Measurements from ENCODE around the gene VAV2. TPM values are rescaled to one million over a fixed set of nuclear protein-coding genes. Genes with fewer than 3 reads are reported as not detected.
A peak's percentile ranks its signal among the peaks of the same experiment; 100 is the strongest.

The VAV2 gene
- total RNA-seq, 1 experiment from 2014 or later = 28.0 TPM

GRCh38 chr9:133730994-133731715 lies 261.0 kb downstream of the VAV2 start:
- peak; percentile 5 for DNase-seq
- H3K36me3 ChIP-seq = no peaks in the 10 kb centered on the region
- H3K4me3 ChIP-seq = no peak overlapping the region
- H3K9me3 ChIP-seq (replicated peaks) = no peaks in the 10 kb centered on the region
- H3K27ac ChIP-seq = no peak overlapping the region
- H3K4me1 ChIP-seq = peaks cover 4% of the 10 kb centered on the region
- H3K27me3 ChIP-seq = no peaks in the 10 kb centered on the region

GRCh38 chr9:133729617-133730281 lies 262.4 kb downstream of the VAV2 start:
- Histone ChIP-seq H3K36me3 (no peaks in the 10 kb centered on the region), H3K27ac (no peak overlapping the region), H3K27me3 (no peaks in the 10 kb centered on the region), H3K9me3 (replicated peaks) (no peaks in the 10 kb centered on the region), H3K4me3 (no peak overlapping the region), H3K4me1 (peaks cover 4% of the 10 kb centered on the region)
- DNase-seq = peak in 1 of 2 experiments; percentile 4

DNA sequence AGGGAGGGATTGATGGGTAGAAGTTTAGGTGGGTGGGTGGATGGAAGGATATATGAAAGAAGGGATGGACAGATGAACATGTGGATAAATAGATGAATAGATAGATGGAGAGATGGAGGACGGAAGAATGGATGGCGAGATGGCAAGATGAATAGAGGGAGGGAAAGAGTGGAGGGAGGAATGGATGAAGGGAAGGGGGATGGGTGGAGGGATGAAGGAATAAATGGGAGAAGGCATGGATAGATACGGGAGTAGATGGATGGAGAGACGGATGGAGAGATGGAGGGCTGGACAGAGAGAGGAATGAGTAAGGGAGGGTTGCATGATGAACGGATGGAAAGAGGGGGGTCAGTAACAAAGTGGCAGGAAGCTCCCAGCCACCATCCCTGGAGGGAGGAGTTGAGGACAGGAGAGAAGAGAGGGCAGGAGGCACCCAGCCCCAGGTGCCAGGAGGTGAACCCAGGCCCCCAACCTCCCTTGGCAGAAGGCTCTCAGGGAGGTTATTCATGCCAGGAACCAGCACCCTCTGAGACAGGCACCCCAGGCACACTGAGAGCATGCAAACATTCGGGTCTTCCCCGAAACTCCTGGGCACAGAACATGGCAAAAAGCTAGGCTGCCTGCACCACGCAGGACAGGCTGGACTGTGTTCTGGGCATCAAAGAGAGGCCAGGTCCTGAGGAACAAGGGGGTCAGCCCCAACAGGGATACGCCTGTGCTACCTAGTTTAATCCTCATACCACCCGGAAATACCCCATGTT lies 263.1 kb downstream of the VAV2 start:
- Histone ChIP-seq H3K9me3 (replicated peaks) (no peaks in the 10 kb centered on the region), H3K4me3 (no peak overlapping the region), H3K27ac (no peak overlapping the region), H3K27me3 (no peaks in the 10 kb centered on the region), H3K4me1 (peaks cover 4% of the 10 kb centered on the region), H3K36me3 (0 out of 2 replicates have a peak, but pooled peaks cover 4% of the 10 kb centered on the region)
- no peak for DNase-seq

DNA sequence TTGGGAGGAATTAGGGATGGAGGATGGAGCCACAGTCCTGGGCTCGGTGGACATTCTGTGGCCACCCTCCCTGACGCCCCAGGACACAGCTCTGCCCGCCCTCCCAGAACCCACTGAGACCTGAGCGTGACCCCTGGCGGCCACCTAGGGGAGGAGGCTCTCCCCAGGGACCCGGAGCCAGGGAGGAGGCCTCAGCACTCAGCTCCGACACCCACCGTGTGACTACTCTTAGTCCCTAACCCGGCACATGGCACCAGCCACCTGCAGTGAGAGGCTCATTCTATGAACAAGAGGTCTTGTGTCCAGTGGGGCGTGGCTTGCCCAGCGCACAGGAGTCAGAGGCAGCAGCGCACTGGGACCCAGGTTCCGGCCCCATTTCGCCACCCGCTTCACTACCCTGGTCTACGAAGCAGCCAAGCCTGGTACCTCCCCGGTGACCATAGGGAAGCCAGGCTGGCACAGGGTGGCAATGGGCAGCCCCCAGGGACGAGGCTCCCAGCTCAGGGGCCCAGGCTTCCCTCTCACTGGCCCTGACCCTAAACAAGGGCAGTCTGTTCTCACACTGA lies 264.2 kb downstream of the VAV2 start:
- Histone ChIP-seq H3K27me3 (no peaks in the 10 kb centered on the region), H3K27ac (no peak overlapping the region), H3K4me1 (peaks cover 4% of the 10 kb centered on the region), H3K9me3 (replicated peaks) (no peaks in the 10 kb centered on the region; the same call in 1 of the 2 replicates), H3K4me3 (no peak overlapping the region), H3K36me3 (0 out of 2 replicates have a peak, but pooled peaks cover 5% of the 10 kb centered on the region)
- DNase-seq = peak in 1 of 2 experiments; percentile 8

GRCh38 chr9:133727277-133727875 lies 264.7 kb downstream of the VAV2 start:
- Histone ChIP-seq H3K4me1 (peaks cover 4% of the 10 kb centered on the region), H3K9me3 (replicated peaks) (no peaks in the 10 kb centered on the region; the same call in 1 of the 2 replicates), H3K4me3 (no peak overlapping the region), H3K36me3 (0 out of 2 replicates have a peak, but pooled peaks cover 5% of the 10 kb centered on the region), H3K27me3 (no peaks in the 10 kb centered on the region), H3K27ac (no peak overlapping the region)
- peak; percentile 22 to 28 for DNase-seq

GRCh38 chr9:133726401-133727276 lies 265.5 kb downstream of the VAV2 start:
- Histone ChIP-seq H3K27me3 (no peaks in the 10 kb centered on the region), H3K36me3 (0 out of 2 replicates have a peak, but pooled peaks cover 5% of the 10 kb centered on the region), H3K27ac (no peak overlapping the region), H3K9me3 (replicated peaks) (no peaks in the 10 kb centered on the region; the same call in 1 of the 2 replicates), H3K4me1 (peaks cover 4% of the 10 kb centered on the region), H3K4me3 (no peak overlapping the region)
- DNase-seq = peak; percentile 64 to 80

GRCh38 chr9:133725886-133726285 lies 266.2 kb downstream of the VAV2 start:
- Histone ChIP-seq H3K27ac (no peak overlapping the region), H3K36me3 (0 out of 2 replicates have a peak, but pooled peaks cover 5% of the 10 kb centered on the region), H3K4me3 (no peak overlapping the region), H3K27me3 (no peaks in the 10 kb centered on the region), H3K9me3 (replicated peaks) (no peaks in the 10 kb centered on the region; the same call in 1 of the 2 replicates), H3K4me1 (no peaks in the 10 kb centered on the region)
- DNase-seq = no peak

GRCh38 chr9:133718563-133719315 lies 273.4 kb downstream of the VAV2 start:
- no peaks in the 10 kb centered on the region for H3K27me3 ChIP-seq
- DNase-seq = no peak
- no peak overlapping the region for H3K27ac ChIP-seq
- H3K9me3 ChIP-seq (replicated peaks) = peaks cover 2% of the 10 kb centered on the region; the same call in 1 of the 2 replicates
- no peaks in the 10 kb centered on the region for H3K36me3 ChIP-seq
- peaks cover 29% of the 10 kb centered on the region for H3K4me1 ChIP-seq
- H3K4me3 ChIP-seq = no peak overlapping the region

GRCh38 chr9:133717113-133718031 lies 274.8 kb downstream of the VAV2 start:
- no peak overlapping the region for H3K27ac ChIP-seq
- no peak for DNase-seq
- no peaks in the 10 kb centered on the region for H3K27me3 ChIP-seq
- H3K4me1 ChIP-seq = peaks cover 41% of the 10 kb centered on the region
- 0 out of 2 replicates have a peak, but pooled peaks cover 2% of the 10 kb centered on the region for H3K9me3 ChIP-seq (replicated peaks)
- H3K36me3 ChIP-seq = no peaks in the 10 kb centered on the region
- no peak overlapping the region for H3K4me3 ChIP-seq

DNA sequence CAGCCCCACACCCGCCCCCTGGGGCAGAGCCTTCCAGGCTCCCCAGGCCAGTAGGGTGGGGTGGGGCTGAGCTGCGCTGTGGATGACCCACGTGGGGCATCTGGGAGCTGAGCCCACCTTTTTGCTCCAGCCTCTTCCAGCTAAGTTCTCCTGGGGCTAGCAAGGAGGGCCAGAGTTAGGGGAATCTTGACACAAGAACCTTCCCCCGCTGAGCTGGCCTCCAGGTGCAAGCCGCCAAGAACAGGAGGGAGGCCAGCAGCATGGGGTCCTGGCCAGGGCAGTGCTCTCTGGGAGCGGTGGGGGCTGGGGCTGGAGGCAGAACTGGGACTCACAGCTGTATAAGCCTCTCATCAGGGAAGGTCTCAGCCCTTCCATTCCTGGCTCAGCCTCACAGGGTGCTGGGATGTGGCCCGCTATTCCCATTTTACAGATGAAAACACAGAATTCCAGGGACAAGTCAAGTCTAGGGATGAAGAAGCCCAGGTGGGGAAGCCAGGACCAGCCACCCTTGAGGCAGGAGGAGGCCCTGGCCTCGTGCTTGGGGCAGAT lies 275.5 kb downstream of the VAV2 start:
- peak overlapping the region; percentile 91; the same call in 1 of the 2 replicates for H3K27ac ChIP-seq
- no peak overlapping the region for H3K4me3 ChIP-seq
- no peaks in the 10 kb centered on the region for H3K36me3 ChIP-seq
- H3K27me3 ChIP-seq = no peaks in the 10 kb centered on the region
- peak in 1 of 2 experiments; percentile 8 for DNase-seq
- H3K9me3 ChIP-seq (replicated peaks) = 0 out of 2 replicates have a peak, but pooled peaks cover 2% of the 10 kb centered on the region
- H3K4me1 ChIP-seq = peaks cover 48% of the 10 kb centered on the region

DNA sequence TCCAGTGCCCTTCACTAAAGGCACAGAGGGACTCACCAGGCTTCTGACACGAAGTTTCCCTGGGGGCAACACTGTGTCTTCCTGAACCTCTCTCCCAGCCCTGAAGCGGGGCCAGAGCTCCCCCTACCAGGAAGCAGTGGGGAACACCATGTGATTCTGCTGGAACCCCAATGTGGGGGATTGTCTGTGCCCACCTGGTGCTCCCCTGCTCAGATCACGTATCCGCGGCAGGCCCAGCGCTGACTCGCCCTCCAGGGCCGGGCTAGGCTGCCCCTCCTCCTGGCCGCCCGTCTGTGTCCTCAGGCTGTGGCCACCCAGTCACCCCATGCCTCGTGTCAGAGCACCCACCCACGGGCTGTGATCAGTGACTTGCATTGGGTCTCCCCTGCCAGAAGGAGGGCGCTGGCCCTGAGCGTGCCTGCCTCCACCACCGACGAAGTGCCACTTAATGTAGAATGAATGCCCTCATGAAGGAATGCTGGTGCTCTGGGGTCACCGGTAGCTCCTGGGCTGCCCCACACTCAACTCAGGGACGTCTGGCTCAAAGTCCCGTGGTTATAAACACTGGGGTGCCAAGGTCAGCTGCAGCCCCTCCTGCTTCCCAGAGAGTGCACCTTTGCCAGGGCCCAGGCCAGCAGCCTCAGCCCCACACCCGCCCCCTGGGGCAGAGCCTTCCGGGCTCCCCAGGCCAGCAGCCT lies 276.1 kb downstream of the VAV2 start:
- DNase-seq = peak; percentile 88 to 92
- peak overlapping the region; percentile 25 for H3K4me3 ChIP-seq
- no peaks in the 10 kb centered on the region for H3K36me3 ChIP-seq
- H3K27ac ChIP-seq = peak overlapping the region; percentile 91
- no peaks in the 10 kb centered on the region for H3K27me3 ChIP-seq
- peaks cover 54% of the 10 kb centered on the region for H3K4me1 ChIP-seq
- H3K9me3 ChIP-seq (replicated peaks) = 0 out of 2 replicates have a peak, but pooled peaks cover 2% of the 10 kb centered on the region

All from SJCRH30 (cell line).